Cardiac fibroblast (primary cell): ENCODE data around the gene PAX2.

Experiments used
- DNase-seq, 2 donors: peaks; one replicate each; pipeline versions ENCODE4 v3.0.0 to v3.0.0-alpha.2; 2010; ENCODE audit warnings: low read depth in 2 of 2
- H3K4me3 ChIP-seq, 2 donors: replicated peaks in 1 of 2; 1 replicate in 1 of 2; 2 replicates in 1 of 2; pipeline ENCODE4 v1.5.1; 2011; ENCODE audit warnings: low read depth in 2 of 2, low read length in 2 of 2, mild to moderate bottlenecking in 2 of 2, moderate library complexity in 1 of 2
- TF ChIP-seq, protein P1 (sequence below): IDR thresholded peaks from one replicate; pipeline ENCODE4 v1.5.1; 2011; ENCODE audit warnings: low read depth, mild to moderate bottlenecking, low read length, inconsistent platforms

Gene PAX2

DNA sequence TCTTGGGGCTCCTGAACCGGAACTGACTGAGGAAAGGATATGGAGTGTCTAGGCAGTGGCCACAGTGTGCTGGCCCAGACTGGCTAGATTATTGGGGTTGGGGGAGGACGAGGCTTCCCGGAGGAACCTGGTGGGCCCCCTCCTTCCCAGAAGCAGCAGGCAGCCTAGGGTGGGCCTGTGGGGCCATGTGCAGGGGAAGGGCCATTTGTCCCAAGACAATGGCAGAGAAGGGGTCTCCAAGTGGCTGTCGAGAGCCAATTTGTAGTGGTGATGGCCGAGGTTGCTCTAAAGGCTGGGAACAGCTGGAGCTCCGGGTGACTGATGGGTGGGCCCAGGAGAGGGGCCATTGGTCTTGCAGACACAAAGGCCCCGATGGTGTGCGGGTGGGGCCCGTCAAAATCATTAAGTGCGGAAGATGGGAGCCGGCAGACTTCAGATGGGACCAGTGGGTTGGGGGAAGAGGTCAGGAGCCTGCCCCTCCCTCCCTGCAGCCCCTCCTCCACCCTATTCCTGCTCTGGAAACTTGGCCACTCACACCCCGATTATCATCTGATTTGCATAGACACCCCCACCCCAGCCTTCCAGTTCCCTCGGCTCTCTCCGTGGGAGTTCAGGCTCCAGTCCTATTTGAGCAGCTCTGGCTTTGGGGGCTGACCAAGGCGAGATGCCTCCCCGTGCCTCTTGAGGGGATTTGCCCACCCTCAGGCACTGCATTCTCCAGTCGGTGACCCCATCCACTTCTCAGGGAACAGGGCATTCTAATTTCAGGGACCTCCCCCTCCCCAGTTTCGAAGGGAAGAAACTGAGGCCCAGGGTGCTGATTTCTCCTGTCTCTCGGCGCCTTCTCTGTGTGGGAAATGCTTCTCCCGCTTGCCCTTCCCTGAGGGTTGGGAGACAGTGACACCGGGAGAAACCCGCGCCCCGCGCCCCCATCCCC lies 36.0 kb upstream of the PAX2 start:
- H3K4me3 ChIP-seq = no peak overlapping the region
- DNase-seq = no peak
- TF ChIP-seq, protein P1, sequence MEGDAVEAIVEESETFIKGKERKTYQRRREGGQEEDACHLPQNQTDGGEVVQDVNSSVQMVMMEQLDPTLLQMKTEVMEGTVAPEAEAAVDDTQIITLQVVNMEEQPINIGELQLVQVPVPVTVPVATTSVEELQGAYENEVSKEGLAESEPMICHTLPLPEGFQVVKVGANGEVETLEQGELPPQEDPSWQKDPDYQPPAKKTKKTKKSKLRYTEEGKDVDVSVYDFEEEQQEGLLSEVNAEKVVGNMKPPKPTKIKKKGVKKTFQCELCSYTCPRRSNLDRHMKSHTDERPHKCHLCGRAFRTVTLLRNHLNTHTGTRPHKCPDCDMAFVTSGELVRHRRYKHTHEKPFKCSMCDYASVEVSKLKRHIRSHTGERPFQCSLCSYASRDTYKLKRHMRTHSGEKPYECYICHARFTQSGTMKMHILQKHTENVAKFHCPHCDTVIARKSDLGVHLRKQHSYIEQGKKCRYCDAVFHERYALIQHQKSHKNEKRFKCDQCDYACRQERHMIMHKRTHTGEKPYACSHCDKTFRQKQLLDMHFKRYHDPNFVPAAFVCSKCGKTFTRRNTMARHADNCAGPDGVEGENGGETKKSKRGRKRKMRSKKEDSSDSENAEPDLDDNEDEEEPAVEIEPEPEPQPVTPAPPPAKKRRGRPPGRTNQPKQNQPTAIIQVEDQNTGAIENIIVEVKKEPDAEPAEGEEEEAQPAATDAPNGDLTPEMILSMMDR = no peak

DNA sequence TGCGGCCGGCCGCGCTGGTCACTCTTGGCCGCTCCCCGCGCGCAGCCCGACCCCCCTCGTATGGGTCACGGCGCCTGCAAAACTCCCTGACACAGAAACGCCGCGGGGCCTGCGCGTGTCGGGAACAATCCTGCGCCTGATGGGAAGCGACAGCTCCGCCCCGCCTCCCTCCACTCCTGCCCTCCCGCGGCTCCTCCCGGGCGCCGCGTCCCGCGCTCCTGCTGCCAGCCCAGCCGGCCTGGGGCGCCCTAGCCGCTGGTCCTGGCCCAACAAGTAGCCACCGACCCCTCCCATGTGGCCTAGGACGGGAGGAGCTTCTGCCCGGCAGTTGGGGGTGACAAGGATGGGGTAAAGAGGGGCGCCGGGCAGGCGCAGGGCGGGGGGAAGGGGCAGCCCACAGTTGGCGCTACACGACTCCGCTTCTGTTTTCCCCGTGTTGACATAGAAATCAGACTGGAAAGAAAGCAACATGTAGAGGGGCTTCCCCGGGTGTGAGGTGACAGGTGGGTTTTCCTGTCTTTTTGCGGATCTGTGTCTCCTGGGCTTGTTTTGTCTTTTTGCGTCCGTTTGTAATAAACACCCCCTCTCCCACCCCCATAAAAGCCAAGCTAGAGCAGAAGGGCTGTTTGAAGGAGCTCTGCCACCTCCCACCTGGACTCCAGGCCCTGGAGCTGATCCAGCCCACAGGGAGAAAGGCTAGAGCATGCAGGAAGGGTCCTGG lies 35.1 kb upstream of the PAX2 start:
- no peak overlapping the region for H3K4me3 ChIP-seq

DNA sequence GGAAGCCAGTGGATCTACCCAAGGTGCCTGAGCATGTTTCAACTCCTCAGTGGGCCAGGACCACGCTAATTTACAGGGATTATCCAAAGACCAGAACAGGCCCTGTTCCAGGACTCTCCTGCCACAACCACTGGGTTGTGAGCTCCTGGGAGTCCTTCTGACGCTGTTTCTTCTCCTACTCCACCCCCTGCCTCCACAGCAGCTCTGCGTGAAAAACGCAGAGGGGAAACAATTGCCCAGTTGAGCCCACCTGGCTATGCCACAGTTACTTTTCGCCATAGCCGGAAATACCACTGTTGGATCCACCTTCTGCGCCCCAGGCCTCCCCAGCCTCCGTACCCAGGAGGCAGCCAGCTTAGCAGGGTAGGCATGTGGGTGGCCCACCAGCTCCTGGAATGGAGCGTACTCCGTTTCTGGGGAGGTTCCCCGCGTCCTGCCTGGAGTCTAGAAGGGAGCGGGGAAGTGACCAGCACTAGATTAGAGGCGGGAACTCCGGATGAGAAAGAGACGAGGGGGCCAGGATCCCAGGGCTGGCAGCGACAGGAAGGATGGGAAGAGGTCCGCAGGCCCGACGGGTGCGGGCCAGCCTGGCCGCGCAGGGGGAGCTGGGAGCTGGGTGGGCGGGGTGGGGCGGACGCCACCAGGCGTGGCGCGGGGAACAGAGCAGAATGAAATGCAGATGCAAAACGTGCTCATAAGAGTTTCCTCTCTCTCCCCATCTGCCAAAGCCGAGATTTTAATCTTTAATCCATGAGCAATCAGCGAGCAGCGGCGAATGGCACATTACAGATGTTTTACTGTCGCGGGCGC lies 32.1 kb upstream of the PAX2 start:
- no peak for DNase-seq
- H3K4me3 ChIP-seq = no peak overlapping the region
- TF ChIP-seq, protein P1 = no peak

More for the DNA sequence above, 35.1 kb upstream of the PAX2 start:
- TF ChIP-seq, protein P1 = no peak
- DNase-seq = no peak

DNA sequence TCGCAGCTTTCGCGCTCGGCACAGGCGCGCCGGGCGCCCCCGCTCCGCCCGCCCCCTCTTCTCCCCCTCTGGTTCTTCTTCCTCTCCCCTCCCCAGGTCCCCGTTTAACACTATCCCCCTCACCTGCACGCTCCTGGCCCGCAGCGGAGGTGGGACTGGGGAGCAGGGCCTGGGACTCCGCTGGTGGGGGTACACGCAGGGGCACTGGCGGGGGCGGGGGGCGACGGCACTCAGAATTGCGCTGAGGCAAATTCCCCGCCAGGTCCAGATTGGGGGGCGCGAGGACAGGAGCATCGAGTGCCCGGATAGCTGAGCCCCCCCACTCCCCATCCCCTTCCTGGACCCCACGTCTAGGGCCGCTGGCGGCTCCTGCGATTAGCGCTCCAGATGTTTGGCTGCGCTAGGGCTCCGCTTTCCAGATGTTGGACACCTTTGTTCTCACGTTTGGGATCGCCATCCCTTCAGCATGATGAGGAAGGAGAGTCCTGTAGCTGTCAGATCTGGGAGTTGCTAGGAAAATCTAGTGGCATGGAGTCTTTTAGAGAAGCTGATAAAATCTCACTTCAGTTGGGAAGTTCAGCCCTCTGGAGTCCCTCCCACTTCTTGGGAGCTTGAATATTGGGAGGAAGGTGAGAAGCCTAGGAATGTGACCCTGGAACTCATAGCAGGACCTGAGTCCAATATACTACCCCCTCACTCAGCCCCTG lies 31.4 kb upstream of the PAX2 start:
- TF ChIP-seq, protein P1 = no peak
- no peak overlapping the region for H3K4me3 ChIP-seq
- DNase-seq = no peak

DNA sequence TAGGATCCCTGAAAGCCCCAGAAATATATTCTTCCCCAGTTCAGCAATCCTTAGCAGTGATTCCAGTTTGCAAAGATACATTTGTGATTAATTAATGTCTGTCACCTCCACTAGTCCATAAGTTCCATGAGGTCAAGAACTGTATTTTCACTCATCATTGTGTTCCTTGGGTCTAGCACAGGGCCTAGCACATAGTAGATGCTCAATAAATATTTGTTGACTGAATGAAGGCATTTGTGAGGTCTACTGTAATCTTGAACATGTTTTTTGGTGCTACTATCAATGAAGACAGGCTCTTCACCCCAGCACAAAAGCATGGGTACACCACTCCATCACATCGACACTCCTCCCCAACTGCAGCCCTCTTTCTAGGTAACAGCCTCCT lies 30.8 kb upstream of the PAX2 start:
- H3K4me3 ChIP-seq = no peak overlapping the region
- TF ChIP-seq, protein P1 = no peak
- DNase-seq = no peak

DNA sequence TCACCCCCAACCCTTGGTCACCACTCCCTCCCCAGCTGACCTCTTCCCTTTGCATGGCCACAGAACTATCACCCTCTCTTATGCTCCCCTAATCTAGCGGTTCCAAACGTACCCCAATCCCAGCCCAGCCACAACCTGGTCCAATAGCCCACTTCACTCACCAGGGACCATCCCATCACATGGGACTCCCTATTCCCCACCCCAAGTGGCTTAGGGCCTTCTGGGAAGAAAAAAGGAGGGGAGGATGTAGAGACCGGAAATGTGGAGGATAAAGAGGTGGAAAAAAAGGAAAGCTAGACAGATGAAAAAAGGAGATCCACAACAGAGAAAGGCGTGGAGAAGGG lies 30.3 kb upstream of the PAX2 start:
- H3K4me3 ChIP-seq = no peak overlapping the region
- TF ChIP-seq, protein P1 = no peak
- no peak for DNase-seq
